Prostate gland (tissue), 2 donors: ENCODE data around the gene TMEM120B.
A peak's percentile ranks its signal among the peaks of the same experiment; 100 is the strongest.

Experiments used
- POLR2A ChIP-seq: fragments of 450-650 bp; IDR thresholded peaks from one replicate; pipeline ENCODE4 v1.6.1; 2016; ENCODE audit warnings: antibody characterized with exemption, mild to moderate bottlenecking
- POLR2AphosphoS5 ChIP-seq: sonication (generic); formaldehyde crosslinking; IDR thresholded peaks from one replicate; pipeline ENCODE4 v1.6.1; 2017; ENCODE audit warnings: antibody characterized with exemption
- TF ChIP-seq, protein P1 (sequence below), 4 experiments: fragments of 200-600 bp in 2 of 4; fragments of 450-650 bp in 2 of 4; sonication (generic) in 2 of 4; IDR thresholded peaks; 1 replicate in 3 of 4; 2 replicates in 1 of 4; pipeline ENCODE4 v1.5.1; 2016 to 2019; ENCODE audit warnings: antibody characterized with exemption in 4 of 4, mild to moderate bottlenecking in 2 of 4, moderate library complexity in 2 of 4

DNA sequence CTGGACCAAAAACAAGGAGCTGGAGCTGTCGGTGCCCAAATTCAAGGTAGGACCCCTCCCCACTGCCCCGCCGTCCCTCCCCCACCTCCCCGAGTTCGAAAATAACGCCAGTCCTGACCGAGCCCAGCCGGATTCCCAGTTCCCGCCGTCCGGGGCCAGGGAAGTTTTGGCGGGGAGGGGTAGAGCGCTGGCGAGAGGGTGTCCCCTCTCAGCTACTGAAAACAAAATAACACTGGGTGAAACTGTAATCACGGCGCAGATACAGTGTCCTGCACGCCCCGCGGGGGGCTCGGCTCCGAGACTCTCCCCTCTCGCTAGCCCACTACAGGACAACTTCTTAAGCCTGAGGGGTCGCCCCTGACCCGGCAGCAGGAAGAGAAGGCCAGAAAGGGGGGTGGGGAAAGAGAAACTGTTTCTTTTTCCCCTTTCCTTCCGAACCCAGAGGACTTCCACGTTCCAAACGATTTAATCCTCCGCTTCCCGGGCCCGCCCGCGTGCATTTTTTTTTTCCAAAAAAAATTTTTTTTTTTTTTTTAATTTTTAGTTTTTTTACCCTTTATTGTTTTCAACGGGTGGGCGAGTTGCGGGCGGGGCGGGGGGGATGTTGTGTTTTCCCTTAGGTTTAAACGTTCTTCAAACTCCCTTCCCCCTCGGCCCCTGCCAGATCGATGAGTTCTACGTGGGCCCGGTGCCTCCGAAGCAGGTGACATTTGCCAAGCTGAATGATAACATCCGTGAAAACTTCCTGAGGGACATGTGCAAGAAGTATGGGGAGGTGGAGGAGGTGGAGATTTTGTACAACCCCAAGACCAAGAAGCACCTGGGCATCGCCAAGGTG, 92.8 kb downstream of the TMEM120B start:
- TF ChIP-seq, protein P1, sequence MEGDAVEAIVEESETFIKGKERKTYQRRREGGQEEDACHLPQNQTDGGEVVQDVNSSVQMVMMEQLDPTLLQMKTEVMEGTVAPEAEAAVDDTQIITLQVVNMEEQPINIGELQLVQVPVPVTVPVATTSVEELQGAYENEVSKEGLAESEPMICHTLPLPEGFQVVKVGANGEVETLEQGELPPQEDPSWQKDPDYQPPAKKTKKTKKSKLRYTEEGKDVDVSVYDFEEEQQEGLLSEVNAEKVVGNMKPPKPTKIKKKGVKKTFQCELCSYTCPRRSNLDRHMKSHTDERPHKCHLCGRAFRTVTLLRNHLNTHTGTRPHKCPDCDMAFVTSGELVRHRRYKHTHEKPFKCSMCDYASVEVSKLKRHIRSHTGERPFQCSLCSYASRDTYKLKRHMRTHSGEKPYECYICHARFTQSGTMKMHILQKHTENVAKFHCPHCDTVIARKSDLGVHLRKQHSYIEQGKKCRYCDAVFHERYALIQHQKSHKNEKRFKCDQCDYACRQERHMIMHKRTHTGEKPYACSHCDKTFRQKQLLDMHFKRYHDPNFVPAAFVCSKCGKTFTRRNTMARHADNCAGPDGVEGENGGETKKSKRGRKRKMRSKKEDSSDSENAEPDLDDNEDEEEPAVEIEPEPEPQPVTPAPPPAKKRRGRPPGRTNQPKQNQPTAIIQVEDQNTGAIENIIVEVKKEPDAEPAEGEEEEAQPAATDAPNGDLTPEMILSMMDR (IDR thresholded peaks at IDR 0.05), result peak in 1 of 4 experiments; percentile 5
- no peak for TF ChIP-seq POLR2AphosphoS5
- TF ChIP-seq POLR2A, result no peak
